H1 (cell line): ENCODE results near the gene AFAP1L1. TPM values are rescaled to one million over a fixed set of nuclear protein-coding genes. Genes with fewer than 3 reads are reported as not detected.

Experiments used
- CTCF ChIA-PET: fragments of 300-600 bp; sonication (Branson Sonifier 250); formaldehyde crosslinking; loops from one replicate; lab custom pipeline; 2021; ENCODE audit not compliant: partially characterized antibody; lab: Charles Lee
- POLR2A ChIA-PET: fragments of 300-600 bp; sonication (Branson Sonifier 250); formaldehyde crosslinking; loops from one replicate; lab custom pipeline; 2021; ENCODE audit warnings: inconsistent platforms; ENCODE audit not compliant: partially characterized antibody; lab: Charles Lee
- DNase-seq, 2 experiments: peaks; one replicate each; pipeline versions ENCODE4 v3.0.0 to v3.0.0-alpha.2; 2010 to 2022; ENCODE audit warnings: low spot score in 2 of 2, low read depth in 1 of 2, mixed read lengths in 1 of 2
- FAIRE-seq: peaks from 2 replicates; lab custom pipeline; 2011; peaks lifted over from hg19 to GRCh38; lab: Jason Lieb, UNC
- H2AFZ ChIP-seq: 2 replicates; pipeline ENCODE4 v1.8.1; 2012; ENCODE audit warnings: low read length, inconsistent platforms
- H2AK5ac ChIP-seq: 2 replicates; pipeline ENCODE4 v1.6.1; 2013; ENCODE audit warnings: low read depth, low read length
- H2BK120ac ChIP-seq: replicated peaks from 2 replicates; pipeline ENCODE3; 2013; ENCODE audit warnings: low read depth, low read length, inconsistent platforms
- H2BK12ac ChIP-seq: 2 replicates; pipeline ENCODE4 v1.6.1; 2013; ENCODE audit warnings: low read depth, low read length
- H2BK15ac ChIP-seq: 2 replicates; pipeline ENCODE4 v1.6.1; 2013; ENCODE audit warnings: low read length
- H2BK20ac ChIP-seq: 2 replicates; pipeline ENCODE4 v1.6.1; 2013; ENCODE audit warnings: low read length
- H2BK5ac ChIP-seq: 2 replicates; pipeline ENCODE4 v1.6.1; 2013; ENCODE audit warnings: low read depth, low read length
- H3K14ac ChIP-seq: 2 replicates; pipeline ENCODE4 v1.6.1; 2013; ENCODE audit warnings: inconsistent platforms; ENCODE audit not compliant: insufficient read length
- H3K18ac ChIP-seq: 2 replicates; pipeline ENCODE4 v1.6.1; 2013; ENCODE audit warnings: low read length; ENCODE audit errors: extremely low read depth
- H3K23ac ChIP-seq: 2 replicates; pipeline ENCODE4 v1.6.1; 2013; ENCODE audit warnings: inconsistent platforms; ENCODE audit not compliant: insufficient read length
- H3K23me2 ChIP-seq: 2 replicates; pipeline ENCODE4 v1.6.1; 2013; ENCODE audit warnings: low read depth, low read length
- H3K27ac ChIP-seq: 2 replicates; pipeline ENCODE4 v1.6.1; 2011; ENCODE audit warnings: low read depth, low read length, inconsistent platforms
- H3K27me3 ChIP-seq, 4 experiments: replicated peaks in 1 of 4; 1 replicate in 1 of 4; 2 replicates in 3 of 4; pipeline versions ENCODE4 v1.6.1 to v1.8.1; 2011 to 2013; ENCODE audit warnings: low read length in 3 of 4, mild to moderate bottlenecking in 3 of 4, inconsistent platforms in 2 of 4, mixed read lengths in 2 of 4, moderate library complexity in 1 of 4; ENCODE audit not compliant: control insufficient read depth in 3 of 4, insufficient read depth in 3 of 4; ENCODE audit errors: extremely low read depth in 1 of 4
- H3K36me3 ChIP-seq, 4 experiments: 2 replicates each; pipeline versions ENCODE4 v1.6.1 to v1.8.1; 2011 to 2013; ENCODE audit warnings: mild to moderate bottlenecking in 4 of 4, low read length in 3 of 4, moderate library complexity in 2 of 4, control low read depth in 1 of 4, inconsistent platforms in 1 of 4; ENCODE audit not compliant: insufficient read depth in 4 of 4, control insufficient read depth in 2 of 4
- H3K4ac ChIP-seq: replicated peaks from 2 replicates; pipeline ENCODE3; 2013; ENCODE audit warnings: low read length, low read depth, mixed read lengths, inconsistent platforms; ENCODE audit not compliant: insufficient read length
- H3K4me1 ChIP-seq, 4 experiments: replicated peaks in 1 of 4; 1 replicate in 1 of 4; 2 replicates in 3 of 4; pipeline versions ENCODE4 v1.6.1 to v1.8.1; 2011 to 2013; ENCODE audit warnings: low read length in 3 of 4, inconsistent platforms in 2 of 4, mixed read lengths in 1 of 4; ENCODE audit not compliant: insufficient read depth in 4 of 4, control insufficient read depth in 3 of 4
- H3K4me2 ChIP-seq, 2 experiments: 2 replicates each; pipeline versions ENCODE4 v1.6.1 to v1.8.1; 2011 to 2013; ENCODE audit warnings: low read depth in 2 of 2, low read length in 2 of 2, control low read depth in 1 of 2, inconsistent platforms in 1 of 2, mild to moderate bottlenecking in 1 of 2; ENCODE audit not compliant: insufficient read depth in 1 of 2
- H3K4me3 ChIP-seq, 4 experiments: fragments of 200-600, 300-600 bp in 1 of 4; sonication (generic), shearing (Covaris generic), sonication (Bioruptor Twin) in 1 of 4; 2 replicates each; pipeline versions ENCODE4 v1.5.1 to v1.8.1; 2011 to 2016; ENCODE audit warnings: low read length in 4 of 4, low read depth in 3 of 4, control low read depth in 2 of 4, inconsistent platforms in 2 of 4, mild to moderate bottlenecking in 2 of 4, mixed read lengths in 1 of 4, moderate library complexity in 1 of 4; ENCODE audit not compliant: insufficient read depth in 2 of 4; ENCODE audit errors: extremely low read depth in 1 of 4
- H3K56ac ChIP-seq: replicated peaks from 2 replicates; pipeline ENCODE3; 2013; ENCODE audit warnings: low read depth, mild to moderate bottlenecking, mixed read lengths, low read length, inconsistent platforms; ENCODE audit not compliant: insufficient read length
- H3K79me1 ChIP-seq: 2 replicates; pipeline ENCODE4 v1.6.1; 2013; ENCODE audit warnings: low read depth, low read length, control low read depth
- H3K79me2 ChIP-seq, 2 experiments: 2 replicates each; pipeline versions ENCODE4 v1.6.1 to v1.8.1; 2012 to 2013; ENCODE audit warnings: low read length in 2 of 2, mild to moderate bottlenecking in 2 of 2, inconsistent platforms in 1 of 2; ENCODE audit not compliant: insufficient read depth in 2 of 2, control insufficient read depth in 1 of 2
- H3K9ac ChIP-seq, 4 experiments: replicated peaks in 1 of 4; 1 replicate in 1 of 4; 2 replicates in 3 of 4; pipeline versions ENCODE4 v1.6.1 to v1.8.1; 2011 to 2013; ENCODE audit warnings: low read depth in 3 of 4, low read length in 3 of 4, control low read depth in 2 of 4, mild to moderate bottlenecking in 2 of 4, moderate library complexity in 2 of 4, inconsistent platforms in 1 of 4; ENCODE audit errors: extremely low read depth in 1 of 4
- H3K9me3 ChIP-seq, 2 experiments: 2 replicates each; pipeline versions ENCODE4 v1.6.1 to v1.8.1; 2012 to 2013; ENCODE audit warnings: mild to moderate bottlenecking in 2 of 2, moderate library complexity in 2 of 2, control low read depth in 1 of 2, inconsistent platforms in 1 of 2, low read depth in 1 of 2, low read length in 1 of 2, mixed read lengths in 1 of 2; ENCODE audit not compliant: insufficient read depth in 2 of 2
- H4K20me1 ChIP-seq, 2 experiments: replicated peaks in 1 of 2; 2 replicates each; pipeline versions ENCODE3 to v1.8.1; 2011 to 2013; ENCODE audit warnings: inconsistent platforms in 2 of 2, low read length in 2 of 2, mild to moderate bottlenecking in 1 of 2; ENCODE audit not compliant: insufficient read depth in 2 of 2, control insufficient read depth in 1 of 2
- H4K5ac ChIP-seq: 2 replicates; pipeline ENCODE4 v1.6.1; 2013; ENCODE audit warnings: low read length, low read depth, mixed read lengths, inconsistent platforms; ENCODE audit not compliant: insufficient read length
- H4K8ac ChIP-seq: 2 replicates; pipeline ENCODE4 v1.8.0; 2013; ENCODE audit warnings: mild to moderate bottlenecking, moderate library complexity, low read length, inconsistent platforms; ENCODE audit not compliant: insufficient read depth; ENCODE audit errors: extremely low read depth
- H4K91ac ChIP-seq: replicated peaks from 2 replicates; pipeline ENCODE3; 2013; ENCODE audit warnings: low read length, mixed read lengths, inconsistent platforms; ENCODE audit not compliant: insufficient read length
- ASH2L ChIP-seq: fragments of 200-600, 300-600 bp; sonication (generic); IDR thresholded peaks from one replicate; pipeline ENCODE4 v1.7.1; 2017; ENCODE audit warnings: low read length
- BACH1 ChIP-seq: IDR thresholded peaks from 2 replicates; pipeline ENCODE4 v1.6.1; 2012; ENCODE audit warnings: low read length, improper control_type of control experiment
- BRCA1 ChIP-seq: IDR thresholded peaks from 2 replicates; pipeline ENCODE4 v1.6.1; 2012; ENCODE audit warnings: low read depth, low read length, improper control_type of control experiment
- FOSL1 ChIP-seq: IDR thresholded peaks from 2 replicates; pipeline ENCODE4 v1.6.1; 2011; ENCODE audit warnings: mild to moderate bottlenecking, low read depth, low read length, moderate library complexity; ENCODE audit not compliant: insufficient read depth
- NANOG ChIP-seq: IDR thresholded peaks from 2 replicates; pipeline ENCODE4 v1.6.1; 2011; ENCODE audit warnings: low read length, low read depth, mild to moderate bottlenecking, inconsistent platforms; ENCODE audit not compliant: insufficient read depth, poor library complexity, severe bottlenecking
- RAD21 ChIP-seq, 2 experiments: IDR thresholded peaks in 1 of 2; conservative IDR thresholded peaks in 1 of 2; 2 replicates each; pipeline ENCODE4 v1.6.1; 2011; ENCODE audit warnings: low read depth in 2 of 2, low read length in 2 of 2, improper control_type of control experiment in 1 of 2, inconsistent platforms in 1 of 2, mild to moderate bottlenecking in 1 of 2, moderate library complexity in 1 of 2
- RBBP5 ChIP-seq: IDR thresholded peaks from 2 replicates; pipeline ENCODE4 v1.7.1; 2012; ENCODE audit warnings: low read depth, mild to moderate bottlenecking, inconsistent platforms, low read length, moderate library complexity, borderline replicate concordance
- SAP30 ChIP-seq: fragments of 300-600 bp; sonication (generic); IDR thresholded peaks from 2 replicates; pipeline ENCODE4 v1.7.1; 2012; ENCODE audit warnings: low read length, moderate library complexity, mild to moderate bottlenecking, inconsistent platforms; ENCODE audit not compliant: insufficient read depth, insufficient replicate concordance
- SIX5 ChIP-seq: IDR thresholded peaks from 2 replicates; pipeline ENCODE4 v1.6.1; 2011; ENCODE audit warnings: mild to moderate bottlenecking, low read depth, low read length
- TAF7 ChIP-seq: optimal IDR thresholded peaks from 2 replicates; pipeline ENCODE3; 2011; ENCODE audit warnings: low read depth, mild to moderate bottlenecking, inconsistent platforms, low read length, moderate library complexity, borderline replicate concordance
- TEAD4 ChIP-seq: IDR thresholded peaks from 2 replicates; pipeline ENCODE4 v1.6.1; 2012; ENCODE audit warnings: low read depth, low read length, inconsistent platforms, mixed read lengths
- WGBS, 2 experiments: shearing (Covaris generic) in 1 of 2; methylation state at CpG; one replicate each; pipeline versions ENCODE4 v1.1.6 to v1.1.7; 2013 to 2015; ENCODE audit warnings: low lambda C conversion rate in 2 of 2, mixed read lengths in 2 of 2, inconsistent platforms in 1 of 2, low coverage in 1 of 2, missing lambda C conversion rate in 1 of 2; ENCODE audit not compliant: insufficient replicate concordance in 2 of 2, insufficient coverage in 1 of 2, insufficient read length in 1 of 2; ENCODE audit errors: extremely low coverage in 1 of 2, missing lambda C conversion rate in 1 of 2; 5-methylcytosine and 5-hydroxymethylcytosine counted together
- polyA plus RNA-seq, 7 experiments: library from polyadenylated mRNA; depleted of rRNA in 3 of 7; stranded (reverse) in 5 of 7; unstranded in 2 of 7; fragments of >200 nt in 5 of 7; fragments of 200-250 nt in 2 of 7; gene quantifications; 1 replicate in 5 of 7; 2 replicates in 1 of 7; 4 replicates in 1 of 7; pipeline versions ENCODE4 v1.2.1 to v1.2.3, GENCODE V29; 2011 to 2013; ENCODE audit warnings: missing spikeins in 2 of 7, mixed read lengths in 2 of 7
- total RNA-seq: library from RNA; stranded (reverse); fragmentation: NEBNext Ultra II Directional; extraction: Animal tissue kit (Norgen Biotek cat#: 25700); gene quantifications from 2 replicates; pipeline ENCODE4 v1.2.1, GENCODE V29; 2021
- TF ChIP-seq, protein P1 (sequence below): IDR thresholded peaks from 2 replicates; pipeline ENCODE4 v1.6.1; 2011; ENCODE audit warnings: low read length, improper control_type of control experiment

AFAP1L1 gene
- total and polyA plus RNA-seq, 2 of the 8 experiments (the other 6 are each of a cell fraction or from before 2014, with no cell fraction given) = 0.79 to 4.7 TPM

DNA sequence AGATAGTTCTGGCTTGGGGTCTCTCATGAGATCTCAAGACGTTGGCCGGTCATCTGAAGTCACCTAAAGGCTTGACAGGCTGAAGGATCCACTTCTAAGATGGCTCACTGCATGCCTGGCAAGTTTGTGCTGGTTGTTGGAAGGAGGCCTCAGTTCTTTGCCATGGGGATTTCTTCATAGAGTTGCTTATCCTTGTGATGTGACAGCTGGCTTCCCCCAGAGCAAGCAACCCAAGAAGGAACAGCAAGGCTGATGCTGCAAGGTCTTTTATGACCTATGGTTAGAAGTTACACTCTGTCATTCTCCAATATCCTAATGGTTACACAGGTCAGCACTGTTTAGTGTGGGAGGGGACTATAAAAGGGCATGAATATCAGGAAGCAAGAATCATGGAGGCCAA is 53.0 kb downstream of the AFAP1L1 start:
- Histone ChIP-seq H2AK5ac (no peak overlapping the region), H3K4me2 (no peak overlapping the region), H3K23me2 (no peaks in the 10 kb centered on the region), H3K4me3 (no peak overlapping the region), H4K91ac (no peak overlapping the region), H2BK15ac (no peak overlapping the region), H4K20me1 (no peaks in the 10 kb centered on the region), H4K5ac (no peak overlapping the region), H4K8ac (no peak overlapping the region), H2BK20ac (no peak overlapping the region), H2BK120ac (no peak overlapping the region), H3K4ac (no peak overlapping the region), H3K18ac (no peak overlapping the region), H3K79me1 (no peaks in the 10 kb centered on the region), H3K14ac (no peak overlapping the region), H3K27me3 (no peaks in the 10 kb centered on the region), H3K36me3 (no peaks in the 10 kb centered on the region), H2BK12ac (no peak overlapping the region), H3K4me1 (peaks cover 0 to 4% (median 0%) of the 10 kb centered on the region in 4 experiments; a peak in 2 of 7 replicates), H3K79me2 (no peaks in the 10 kb centered on the region), H3K23ac (no peak overlapping the region), H3K56ac (no peak overlapping the region), H3K9me3 (no peaks in the 10 kb centered on the region), H3K9ac (no peak overlapping the region), H3K27ac (no peak overlapping the region), H2AFZ (no peak overlapping the region), H2BK5ac (no peak overlapping the region)
- DNase-seq (no peak), FAIRE-seq (no peak)
- WGBS, 2 experiments = 100% methylated on average over 2 of the region's 2 CpGs; no CpG with 5 or more reads in 1 of the 2 experiments
- ChIA-PET CTCF (interaction anchor here (0.6 to 3.2 kb wide), 8 partner anchors 8 to 110 kb away, joined by 3 to 18 read pairs (median 6); partner anchors contain the start of gene GRPEL2), POLR2A (interaction anchor here (1.3 kb wide), 1 partner anchor 21 kb away, joined by 5 read pairs; the partner anchor contains the start of gene GRPEL2)
- TF ChIP-seq RBBP5 (no peak), BRCA1 (no peak), SIX5 (no peak), SAP30 (no peak), TEAD4 (no peak), NANOG (no peak), BACH1 (no peak), RAD21 (IDR thresholded peaks at IDR 0.05 in 1 of 2, conservative IDR thresholded peaks at IDR 0.05 in 1 of 2; ENCODE audit: low read depth in 2 of 2, low read length in 2 of 2) (no peak), ASH2L (no peak), FOSL1 (no peak), TAF7 (no peak)
- TF ChIP-seq, protein P1, sequence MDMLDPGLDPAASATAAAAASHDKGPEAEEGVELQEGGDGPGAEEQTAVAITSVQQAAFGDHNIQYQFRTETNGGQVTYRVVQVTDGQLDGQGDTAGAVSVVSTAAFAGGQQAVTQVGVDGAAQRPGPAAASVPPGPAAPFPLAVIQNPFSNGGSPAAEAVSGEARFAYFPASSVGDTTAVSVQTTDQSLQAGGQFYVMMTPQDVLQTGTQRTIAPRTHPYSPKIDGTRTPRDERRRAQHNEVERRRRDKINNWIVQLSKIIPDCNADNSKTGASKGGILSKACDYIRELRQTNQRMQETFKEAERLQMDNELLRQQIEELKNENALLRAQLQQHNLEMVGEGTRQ = no peak
